Mammary epithelial cell (primary cell): ENCODE data around the gene AMZ1.

Source experiments
- EZH2 ChIP-seq: IDR thresholded peaks from 2 replicates; pipeline ENCODE4 v1.6.1; 2012; ENCODE audit warnings: low read length, inconsistent platforms, borderline replicate concordance
- TF ChIP-seq, protein P1 (sequence below), 2 donors: IDR thresholded peaks in 1 of 2; conservative IDR thresholded peaks in 1 of 2; 2 replicates each; pipeline ENCODE4 v1.5.1; 2011 to 2012; ENCODE audit warnings: inconsistent platforms in 2 of 2, low read length in 2 of 2, mild to moderate bottlenecking in 2 of 2, control low read depth in 1 of 2, low read depth in 1 of 2; ENCODE audit not compliant: insufficient read depth in 1 of 2; ENCODE audit errors: extremely low read depth in 1 of 2

DNA sequence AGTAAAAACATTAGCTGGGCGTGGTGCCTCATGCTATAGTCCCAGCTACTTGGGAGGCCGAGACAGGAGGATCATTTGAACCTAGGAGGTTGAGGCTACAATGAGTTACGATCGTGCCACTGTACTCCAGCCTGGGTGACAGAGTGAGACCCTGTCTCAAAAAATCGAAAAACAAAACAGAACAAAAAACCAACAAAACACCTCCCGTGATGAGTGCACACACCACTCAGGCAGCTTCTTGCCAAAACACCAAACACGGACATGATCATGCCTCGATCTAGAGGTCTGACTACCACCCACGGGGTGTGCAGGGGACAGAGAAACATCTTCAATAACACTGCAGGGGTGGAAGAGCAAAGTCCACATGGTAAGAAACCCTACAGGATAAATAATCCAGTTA lies 44.4 kb downstream of the AMZ1 start:
- TF ChIP-seq, protein P1, sequence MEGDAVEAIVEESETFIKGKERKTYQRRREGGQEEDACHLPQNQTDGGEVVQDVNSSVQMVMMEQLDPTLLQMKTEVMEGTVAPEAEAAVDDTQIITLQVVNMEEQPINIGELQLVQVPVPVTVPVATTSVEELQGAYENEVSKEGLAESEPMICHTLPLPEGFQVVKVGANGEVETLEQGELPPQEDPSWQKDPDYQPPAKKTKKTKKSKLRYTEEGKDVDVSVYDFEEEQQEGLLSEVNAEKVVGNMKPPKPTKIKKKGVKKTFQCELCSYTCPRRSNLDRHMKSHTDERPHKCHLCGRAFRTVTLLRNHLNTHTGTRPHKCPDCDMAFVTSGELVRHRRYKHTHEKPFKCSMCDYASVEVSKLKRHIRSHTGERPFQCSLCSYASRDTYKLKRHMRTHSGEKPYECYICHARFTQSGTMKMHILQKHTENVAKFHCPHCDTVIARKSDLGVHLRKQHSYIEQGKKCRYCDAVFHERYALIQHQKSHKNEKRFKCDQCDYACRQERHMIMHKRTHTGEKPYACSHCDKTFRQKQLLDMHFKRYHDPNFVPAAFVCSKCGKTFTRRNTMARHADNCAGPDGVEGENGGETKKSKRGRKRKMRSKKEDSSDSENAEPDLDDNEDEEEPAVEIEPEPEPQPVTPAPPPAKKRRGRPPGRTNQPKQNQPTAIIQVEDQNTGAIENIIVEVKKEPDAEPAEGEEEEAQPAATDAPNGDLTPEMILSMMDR (conservative IDR thresholded peaks at IDR 0.05 in 1 of 2, IDR thresholded peaks at IDR 0.05 in 1 of 2; ENCODE audit: extremely low read depth in 1 of 2, insufficient read depth in 1 of 2, low read depth in 1 of 2, low read length in 2 of 2), result no peak
- no peak for TF ChIP-seq EZH2
